K562 (cell line): ENCODE data around the gene COG2. TPM values are rescaled to one million over a fixed set of nuclear protein-coding genes. Genes with fewer than 3 reads are reported as not detected.

ENCODE experiments used
- ATAC-seq: fragments of 200-7000 bp; cut with Tn5 transposase; 3 replicates; pipeline ENCODE4 v1.9.1; 2020; ENCODE audit warnings: moderate library complexity
- BruUV-seq: library from RNA; stranded (reverse); fragments of 400-500 nt; replicated peaks from 2 replicates; lab custom pipeline; 2021; lab: Mats Ljungman, UMichigan
- CTCF ChIA-PET: fragments of 300-600 bp; formaldehyde crosslinking; extraction: SDS; loops from one replicate; lab custom pipeline; 2021; ENCODE audit warnings: low intra/inter-chr PET ratio; lab: Yijun Ruan, JAX
- POLR2A ChIA-PET: fragments of 300-600, 350-650 bp; sonication (Branson Sonifier 250); formaldehyde crosslinking; extraction: SDS; loops from one replicate; lab custom pipeline; 2021; ENCODE audit warnings: antibody characterized with exemption, inconsistent platforms; lab: Yijun Ruan, JAX
- DNase-seq, 4 experiments: peaks; one replicate each; pipeline versions ENCODE4 v3.0.0 to v3.0.0-alpha.2; 2011 to 2018; ENCODE audit warnings: low spot score in 3 of 4, mixed read lengths in 3 of 4; ENCODE audit errors: extremely low read depth in 1 of 4
- FAIRE-seq: peaks from 2 replicates; lab custom pipeline; 2011; peaks lifted over from hg19 to GRCh38; lab: Jason Lieb, UNC
- H2AFZ ChIP-seq: 2 replicates; pipeline ENCODE4 v1.6.0; 2011; ENCODE audit warnings: low read depth, low read length, control low read depth, inconsistent platforms
- H3K27ac ChIP-seq: fragments of 200-600 bp; 3 replicates; pipeline ENCODE4 v1.8.0; 2011; ENCODE audit warnings: low read depth, mild to moderate bottlenecking, control low read depth, inconsistent platforms, low read length, moderate library complexity, mixed read lengths; ENCODE audit errors: extremely low read depth
- H3K27me3 ChIP-seq, 2 experiments: fragments of 300-600 bp in 1 of 2; 2 replicates in 1 of 2; 3 replicates in 1 of 2; pipeline versions ENCODE4 v1.6.0 to v1.8.0; 2011; ENCODE audit warnings: inconsistent platforms in 2 of 2, low read length in 2 of 2, mild to moderate bottlenecking in 1 of 2, mixed read lengths in 1 of 2, moderate library complexity in 1 of 2; ENCODE audit not compliant: control insufficient read depth in 2 of 2, insufficient read depth in 2 of 2
- H3K36me3 ChIP-seq: fragments of 300-600 bp; 3 replicates; pipeline ENCODE4 v1.8.0; 2011; ENCODE audit warnings: mild to moderate bottlenecking, low read length, inconsistent platforms; ENCODE audit not compliant: control insufficient read depth, insufficient read depth
- H3K4me1 ChIP-seq, 2 experiments: fragments of 200-600 bp in 1 of 2; replicated peaks in 1 of 2; 2 replicates in 1 of 2; 3 replicates in 1 of 2; pipeline versions ENCODE4 v1.5.1 to v1.8.0; 2011; ENCODE audit warnings: inconsistent platforms in 2 of 2, low read length in 2 of 2, mild to moderate bottlenecking in 1 of 2, mixed read lengths in 1 of 2, moderate library complexity in 1 of 2; ENCODE audit not compliant: control insufficient read depth in 2 of 2, insufficient read depth in 2 of 2
- H3K4me2 ChIP-seq: 2 replicates; pipeline ENCODE4 v1.6.1; 2011; ENCODE audit warnings: low read length, control low read depth, inconsistent platforms, mixed read lengths; ENCODE audit not compliant: insufficient read depth
- H3K4me3 ChIP-seq: fragments of 200-600 bp; sonication (generic), shearing (Covaris generic); 2 replicates; pipeline ENCODE4 v1.5.1; 2016; ENCODE audit warnings: control low read depth, inconsistent platforms
- H3K79me2 ChIP-seq: fragments of 200-600 bp; 3 replicates; pipeline ENCODE4 v1.8.0; 2011; ENCODE audit warnings: low read length, inconsistent platforms; ENCODE audit not compliant: control insufficient read depth, insufficient read depth
- H3K9ac ChIP-seq, 2 experiments: 2 replicates each; pipeline versions ENCODE4 v1.6.0 to v1.6.1; 2011; ENCODE audit warnings: low read depth in 2 of 2, low read length in 2 of 2, control low read depth in 1 of 2, inconsistent platforms in 1 of 2, mild to moderate bottlenecking in 1 of 2, mixed read lengths in 1 of 2; ENCODE audit not compliant: insufficient read depth in 1 of 2
- H3K9me1 ChIP-seq: one replicate; pipeline ENCODE4 v1.6.0; 2011; ENCODE audit warnings: inconsistent platforms, mild to moderate bottlenecking, low read length, moderate library complexity; ENCODE audit not compliant: control insufficient read depth, insufficient read depth
- H3K9me3 ChIP-seq: replicated peaks from 2 replicates; pipeline ENCODE4 v1.5.1; 2011; ENCODE audit warnings: low read depth, low read length, inconsistent platforms; ENCODE audit not compliant: control insufficient read depth, insufficient read depth
- H4K20me1 ChIP-seq: replicated peaks from 2 replicates; pipeline ENCODE4 v1.6.1; 2011; ENCODE audit warnings: low read length, inconsistent platforms, mixed read lengths; ENCODE audit not compliant: control insufficient read depth, insufficient read depth
- KDM1A ChIP-seq, 2 experiments: fragments of 450-650 bp; IDR thresholded peaks; 2 replicates each; pipeline ENCODE4 v1.6.1; 2016; ENCODE audit warnings: mild to moderate bottlenecking in 2 of 2
- KDM2B ChIP-seq: fragments of 250-450 bp; sonication (Bioruptor Pico); IDR thresholded peaks from 2 replicates; pipeline ENCODE4 v1.8.0; 2021; ENCODE audit warnings: mild to moderate bottlenecking, moderate library complexity
- MXI1 ChIP-seq: IDR thresholded peaks from 2 replicates; pipeline ENCODE4 v1.6.1; 2011; ENCODE audit warnings: low read depth, mild to moderate bottlenecking, improper control_type of control experiment, low read length
- SPI1 ChIP-seq: IDR thresholded peaks from 2 replicates; pipeline ENCODE4 v1.6.1; 2011; ENCODE audit warnings: low read depth, low read length, control low read depth, borderline replicate concordance
- THRAP3 ChIP-seq: fragments of 450-650 bp; IDR thresholded peaks from 2 replicates; pipeline ENCODE4 v1.6.1; 2016; ENCODE audit warnings: mild to moderate bottlenecking, inconsistent platforms, borderline replicate concordance
- ZKSCAN8 ChIP-seq: fragments of 200-800 bp; sonication (Bioruptor generic); IDR thresholded peaks from 2 replicates; pipeline ENCODE4 v1.6.1; 2016; ENCODE audit warnings: missing genetic modification characterization, missing compliant biosample characterization
- ZNF174 ChIP-seq: fragments of 250-450 bp; sonication (Bioruptor Pico); IDR thresholded peaks from 2 replicates; pipeline ENCODE4 v1.4.0; 2020; ENCODE audit warnings: mild to moderate bottlenecking
- WGBS: fragments of 100-300 bp; shearing (Covaris generic); methylation state at CpG from one replicate; pipeline ENCODE4 v1.1.6; 2016; ENCODE audit warnings: low coverage, mixed read lengths; ENCODE audit not compliant: insufficient coverage; ENCODE audit errors: missing lambda C conversion rate; 5-methylcytosine and 5-hydroxymethylcytosine counted together
- in situ Hi-C: fragments of 300-500 bp; cut with MboI; formaldehyde crosslinking; loops from 4 replicates; pipeline ENCODE4 v1.15.0; 2018; ENCODE audit warnings: inconsistent platforms, mixed read lengths
- intact Hi-C: fragments of 100-400 bp; cut with micrococcal nuclease; formaldehyde crosslinking; loops from 2 replicates; pipeline ENCODE4 v1.14.2; 2022
- polyA plus RNA-seq, 8 experiments: library from polyadenylated mRNA; depleted of rRNA in 4 of 8; stranded (reverse) in 5 of 8; unstranded in 3 of 8; fragments of >200 nt; fragmentation: Nextera tagmentation in 2 of 8; fragmentation: Illumina TruSeq in 1 of 8; extraction: Ambion mirVana in 2 of 8; extraction: Trizol in 1 of 8; gene quantifications; 2 replicates each; pipeline versions ENCODE4 v1.2.1 to v1.2.3, GENCODE V29; 2011 to 2014; ENCODE audit warnings: inconsistent platforms in 1 of 8, missing spikeins in 1 of 8
- total RNA-seq, 7 experiments: library from RNA; depleted of rRNA in 6 of 7; stranded (reverse); fragments of >200 nt in 6 of 7; fragmentation: Illumina TruSeq in 2 of 7; extraction: Trizol in 2 of 7; gene quantifications; 2 replicates each; pipeline versions ENCODE4 v1.2.1 to v1.2.3, GENCODE V29; 2011 to 2021; ENCODE audit warnings: low replicate concordance in 1 of 7
- TF ChIP-seq, protein P1 (sequence below): fragments of 450-650 bp; formaldehyde crosslinking; IDR thresholded peaks from 2 replicates; pipeline ENCODE4 v1.4.0; 2020; ENCODE audit warnings: mild to moderate bottlenecking, moderate library complexity
- TF ChIP-seq, protein P2 (sequence below): fragments of 450-650 bp; formaldehyde crosslinking; conservative IDR thresholded peaks from 2 replicates; pipeline ENCODE4 v1.4.0; 2022; ENCODE audit warnings: mild to moderate bottlenecking, missing genetic modification characterization
- TF ChIP-seq, protein P3 (sequence below): fragments of 250-450 bp; sonication (Bioruptor Pico); IDR thresholded peaks from 2 replicates; pipeline ENCODE4 v1.9.0; 2021; ENCODE audit warnings: mild to moderate bottlenecking

The COG2 gene
- total and polyA plus RNA-seq, 9 of the 15 experiments (the other 6 are each of a cell fraction or from before 2014, with no cell fraction given), result 22.0 to 51.7 (median 33.3) TPM

DNA sequence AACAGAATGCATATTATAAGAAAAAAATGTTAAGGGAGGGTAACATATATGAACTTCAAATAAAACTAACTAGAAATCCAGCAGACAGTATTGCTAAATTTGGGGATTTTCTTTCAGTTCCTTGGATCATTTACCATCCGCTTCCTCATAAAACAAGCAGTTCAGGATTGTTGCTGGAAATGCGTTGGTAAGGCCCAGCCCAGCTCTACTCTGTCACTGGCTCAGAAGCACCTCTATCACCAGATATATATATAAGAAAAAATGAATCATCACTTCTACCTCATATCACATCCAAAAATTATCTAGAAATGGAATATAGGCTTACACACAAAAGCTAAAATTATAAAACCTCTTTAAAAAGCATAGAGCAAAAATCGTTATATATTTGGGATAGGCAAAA lies 28.2 kb upstream of the COG2 start (continued):
- TF ChIP-seq, protein P1, sequence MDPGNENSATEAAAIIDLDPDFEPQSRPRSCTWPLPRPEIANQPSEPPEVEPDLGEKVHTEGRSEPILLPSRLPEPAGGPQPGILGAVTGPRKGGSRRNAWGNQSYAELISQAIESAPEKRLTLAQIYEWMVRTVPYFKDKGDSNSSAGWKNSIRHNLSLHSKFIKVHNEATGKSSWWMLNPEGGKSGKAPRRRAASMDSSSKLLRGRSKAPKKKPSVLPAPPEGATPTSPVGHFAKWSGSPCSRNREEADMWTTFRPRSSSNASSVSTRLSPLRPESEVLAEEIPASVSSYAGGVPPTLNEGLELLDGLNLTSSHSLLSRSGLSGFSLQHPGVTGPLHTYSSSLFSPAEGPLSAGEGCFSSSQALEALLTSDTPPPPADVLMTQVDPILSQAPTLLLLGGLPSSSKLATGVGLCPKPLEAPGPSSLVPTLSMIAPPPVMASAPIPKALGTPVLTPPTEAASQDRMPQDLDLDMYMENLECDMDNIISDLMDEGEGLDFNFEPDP (CRISPR knock-in tag), result no peak
- no peak for TF ChIP-seq MXI1
- TF ChIP-seq THRAP3, result no peak
- TF ChIP-seq, protein P2, sequence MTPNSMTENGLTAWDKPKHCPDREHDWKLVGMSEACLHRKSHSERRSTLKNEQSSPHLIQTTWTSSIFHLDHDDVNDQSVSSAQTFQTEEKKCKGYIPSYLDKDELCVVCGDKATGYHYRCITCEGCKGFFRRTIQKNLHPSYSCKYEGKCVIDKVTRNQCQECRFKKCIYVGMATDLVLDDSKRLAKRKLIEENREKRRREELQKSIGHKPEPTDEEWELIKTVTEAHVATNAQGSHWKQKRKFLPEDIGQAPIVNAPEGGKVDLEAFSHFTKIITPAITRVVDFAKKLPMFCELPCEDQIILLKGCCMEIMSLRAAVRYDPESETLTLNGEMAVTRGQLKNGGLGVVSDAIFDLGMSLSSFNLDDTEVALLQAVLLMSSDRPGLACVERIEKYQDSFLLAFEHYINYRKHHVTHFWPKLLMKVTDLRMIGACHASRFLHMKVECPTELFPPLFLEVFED (CRISPR knock-in tag), result no peak
- TF ChIP-seq ZNF174 (CRISPR knock-in tag), result no peak

DNA sequence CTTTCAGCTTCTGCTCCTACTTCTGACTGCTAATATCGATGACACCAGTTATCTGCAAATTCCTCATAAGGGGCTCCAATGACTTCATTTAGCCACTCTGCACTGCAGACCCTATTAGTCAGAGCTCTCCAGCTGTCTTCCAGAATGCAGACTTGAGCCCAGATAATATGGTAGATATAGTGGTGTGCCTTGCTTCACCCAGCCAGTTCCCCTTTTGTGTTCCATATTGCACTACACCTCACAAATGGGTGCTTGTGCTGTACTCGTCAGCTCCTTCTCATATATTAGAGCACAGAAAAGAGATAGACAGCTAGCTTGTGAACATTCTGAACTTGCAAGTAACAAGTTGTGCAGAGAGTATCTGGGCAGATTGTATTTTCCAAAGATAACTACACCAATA lies 23.7 kb upstream of the COG2 start:
- POLR2A ChIA-PET, result interaction anchor here (0.6 kb wide), 1 partner anchor 476 kb away, joined by 4 read pairs; no protein-coding TSS in a partner anchor
- intact Hi-C loops (no loop called here), in situ Hi-C loops (no loop called here)
- Histone ChIP-seq H3K4me1 (no peaks in the 10 kb centered on the region), H2AFZ (no peak overlapping the region), H3K27ac (no peak overlapping the region), H3K4me3 (no peak overlapping the region), H3K36me3 (no peaks in the 10 kb centered on the region), H3K9me1 (no peaks in the 10 kb centered on the region), H3K4me2 (no peak overlapping the region), H3K9me3 (no peaks in the 10 kb centered on the region), H3K27me3 (peaks cover 0 to 13% of the 10 kb centered on the region in 2 experiments; a peak in 3 of 5 replicates), H4K20me1 (no peaks in the 10 kb centered on the region), H3K9ac (no peak overlapping the region), H3K79me2 (no peaks in the 10 kb centered on the region)
- FAIRE-seq (no peak), DNase-seq (no peak), ATAC-seq (no peak)
- CTCF ChIA-PET, result no interaction called here
- no TSS peak for BruUV-seq
- 0% methylated on average over 2 of the region's 2 CpGs for WGBS
- no peak for TF ChIP-seq KDM2B
- TF ChIP-seq KDM1A (IDR thresholded peaks at IDR 0.05), result no peak
- peak; percentile 80 for TF ChIP-seq SPI1
- TF ChIP-seq ZKSCAN8 (CRISPR knock-in tag), result no peak
- TF ChIP-seq, protein P3, sequence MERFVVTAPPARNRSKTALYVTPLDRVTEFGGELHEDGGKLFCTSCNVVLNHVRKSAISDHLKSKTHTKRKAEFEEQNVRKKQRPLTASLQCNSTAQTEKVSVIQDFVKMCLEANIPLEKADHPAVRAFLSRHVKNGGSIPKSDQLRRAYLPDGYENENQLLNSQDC, result no peak
